ENCODE data around the gene RAB38.

- TF ChIP-seq CTCF (conservative IDR thresholded peaks at IDR 0.05; ENCODE audit: low read depth, low read length) (no peak), EZH2 (IDR thresholded peaks at IDR 0.05; ENCODE audit: low read length, unreplicated experiment) (no peak), EZH2phosphoT487 (IDR thresholded peaks at IDR 0.05; ENCODE audit: borderline replicate concordance, low read length) (no peak)
These were observed 22.9 kb downstream of the RAB38 start for GRCh38 chr11:88152381-88152780.
